Left lung (tissue), 10 donors: ENCODE results near the gene PTPRN2. TPM values are rescaled to one million over a fixed set of nuclear protein-coding genes. Genes with fewer than 3 reads are reported as not detected.

Experiments
- ATAC-seq: fragments of 200-7000 bp; cut with Tn5 transposase; one replicate; pipeline ENCODE4 v1.9.1; 2020; ENCODE audit warnings: moderate library complexity
- DNase-seq, 4 donors: peaks; one replicate each; pipeline ENCODE4 v3.0.0-alpha.2; 2013 to 2020
- H3K27ac ChIP-seq, 2 donors: fragments of 200-600 bp; sonication (generic) in 1 of 2; one replicate each; pipeline versions ENCODE4 v1.5.0 to v1.8.0; 2020 to 2021
- H3K27me3 ChIP-seq, 2 donors: fragments of 200-600 bp; sonication (generic) in 1 of 2; one replicate each; pipeline versions ENCODE4 v1.5.0 to v1.8.0; 2020 to 2021
- H3K36me3 ChIP-seq, 2 donors: fragments of 200-600 bp; sonication (generic) in 1 of 2; one replicate each; pipeline versions ENCODE4 v1.5.0 to v1.8.0; 2020 to 2021
- H3K4me1 ChIP-seq, 2 donors: fragments of 200-600 bp; one replicate each; pipeline ENCODE4 v1.8.0; 2021
- H3K4me3 ChIP-seq, 2 donors: fragments of 200-600 bp; sonication (generic) in 1 of 2; one replicate each; pipeline versions ENCODE4 v1.5.0 to v1.8.0; 2020 to 2021; ENCODE audit warnings: mild to moderate bottlenecking in 1 of 2
- H3K9me3 ChIP-seq, 2 donors: fragments of 200-600 bp; sonication (generic) in 1 of 2; one replicate each; pipeline versions ENCODE4 v1.5.0 to v1.8.0; 2020 to 2021
- CTCF ChIP-seq, 2 donors: fragments of 200-600 bp; sonication (generic) in 1 of 2; IDR thresholded peaks; one replicate each; pipeline versions ENCODE4 v1.5.0 to v1.8.0; 2021; ENCODE audit warnings: antibody characterized with exemption in 2 of 2
- intact Hi-C, 2 donors: fragments of 100-400 bp; cut with DNase I; formaldehyde crosslinking; loops; one replicate each; pipeline versions ENCODE4 v1.11.2 to v1.14.2; 2022
- polyA plus RNA-seq, 6 donors: library from polyadenylated mRNA; unstranded; fragments of 120-200 nt; gene quantifications; one replicate each; pipeline ENCODE4 v1.2.1, GENCODE V29; 2013; ENCODE audit not compliant: insufficient read length in 6 of 6
- total RNA-seq, 2 donors: library from RNA; stranded (reverse); fragmentation: NEBNext Ultra II Directional; extraction: Animal tissue kit (Norgen Biotek cat#: 25700); gene quantifications; one replicate each; pipeline ENCODE4 v1.2.1, GENCODE V29; 2021
- donor health status: DM: no; HTN: yes; CAD: no.
- donor health status: DM: no; HTN: no; CAD: no.

Gene PTPRN2
- total and polyA plus RNA-seq, 8 donors, result 4.0 to 7.8 (median 6.8) TPM

GRCh38 chr7:158073845-158074840 is 513.5 kb downstream of the PTPRN2 start:
- TF ChIP-seq CTCF (IDR thresholded peaks at IDR 0.05), result no peak
- peak in 2 of 4 donors; percentile 28 to 75 for DNase-seq
- peaks cover 0 to 6% of the 10 kb centered on the region in 2 donors for H3K27me3 ChIP-seq
- H3K9me3 ChIP-seq, result no peaks in the 10 kb centered on the region
- intact Hi-C loops, result no loop called here
- H3K36me3 ChIP-seq, result no peaks in the 10 kb centered on the region
- no peak overlapping the region for H3K4me3 ChIP-seq
- no peaks in the 10 kb centered on the region for H3K4me1 ChIP-seq
- no peak overlapping the region for H3K27ac ChIP-seq
- ATAC-seq, result no peak

- intact Hi-C loops, result no loop called here
- DNase-seq (peak in 2 of 4 donors; percentile 13 to 57), ATAC-seq (no peak)
- peaks cover 0 to 6% of the 10 kb centered on the region in 2 donors for H3K27me3 ChIP-seq
- no peak overlapping the region for H3K27ac ChIP-seq
- no peak overlapping the region for H3K4me3 ChIP-seq
- no peaks in the 10 kb centered on the region for H3K9me3 ChIP-seq
- TF ChIP-seq CTCF (IDR thresholded peaks at IDR 0.05), result no peak
- H3K4me1 ChIP-seq, result no peaks in the 10 kb centered on the region
- no peaks in the 10 kb centered on the region for H3K36me3 ChIP-seq
Observed at GRCh38 chr7:158072991-158073730, 514.5 kb downstream of the PTPRN2 start.

GRCh38 chr7:158070222-158070920 is 517.3 kb downstream of the PTPRN2 start:
- ATAC-seq, result no peak
- H3K9me3 ChIP-seq, result no peaks in the 10 kb centered on the region
- no peak for TF ChIP-seq CTCF (IDR thresholded peaks at IDR 0.05)
- peaks cover 0 to 3% of the 10 kb centered on the region in 2 donors for H3K27me3 ChIP-seq
- no peak overlapping the region for H3K27ac ChIP-seq
- H3K36me3 ChIP-seq, result no peaks in the 10 kb centered on the region
- intact Hi-C loops, result no loop called here
- DNase-seq, result peak in 2 of 4 donors; percentile 10 to 30
- H3K4me1 ChIP-seq, result no peaks in the 10 kb centered on the region
- no peak overlapping the region for H3K4me3 ChIP-seq

- intact Hi-C loops, result no loop called here
- H3K27me3 ChIP-seq, result no peaks in the 10 kb centered on the region
- DNase-seq (no peak), ATAC-seq (no peak)
- H3K9me3 ChIP-seq, result no peaks in the 10 kb centered on the region
- no peaks in the 10 kb centered on the region for H3K4me1 ChIP-seq
- no peaks in the 10 kb centered on the region for H3K36me3 ChIP-seq
- no peak for TF ChIP-seq CTCF (IDR thresholded peaks at IDR 0.05)
- H3K27ac ChIP-seq, result no peak overlapping the region
- H3K4me3 ChIP-seq, result no peak overlapping the region
Observed at GRCh38 chr7:158068853-158069252, 518.8 kb downstream of the PTPRN2 start.
